ENCODE data around the gene TNFSF11.

DNA sequence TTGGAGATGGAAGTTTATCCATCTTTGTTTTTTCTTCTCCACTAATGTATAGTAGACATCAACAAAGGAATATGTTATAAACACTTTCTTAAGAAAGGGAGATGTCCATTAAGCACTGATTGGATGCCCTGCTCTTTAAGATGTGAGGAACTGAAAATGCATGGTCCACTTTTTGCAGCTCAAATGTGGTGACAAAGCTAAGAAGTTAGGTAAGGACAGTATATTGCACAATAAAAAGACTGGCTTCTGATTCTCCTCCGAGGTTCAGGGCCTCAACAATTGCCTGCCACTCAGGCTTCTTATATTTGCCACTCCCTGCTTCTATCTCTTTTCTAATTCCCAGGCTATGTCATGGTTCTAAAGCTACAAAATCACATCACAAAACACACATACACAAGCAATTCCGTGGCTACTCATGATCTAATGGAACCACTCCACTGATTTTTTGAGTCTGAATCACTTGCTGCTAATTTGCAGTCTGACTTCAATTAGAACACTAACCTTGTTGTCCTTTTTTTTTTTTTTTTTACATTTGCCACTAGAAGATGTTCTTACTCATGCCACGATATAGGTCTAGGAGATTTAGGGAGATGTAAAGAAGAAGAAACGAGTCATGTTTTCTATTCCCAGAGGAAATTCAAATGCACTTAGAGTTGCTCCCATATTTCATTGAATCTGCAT, 29.6 kb upstream of the TNFSF11 start:
- TF ChIP-seq, protein P1, sequence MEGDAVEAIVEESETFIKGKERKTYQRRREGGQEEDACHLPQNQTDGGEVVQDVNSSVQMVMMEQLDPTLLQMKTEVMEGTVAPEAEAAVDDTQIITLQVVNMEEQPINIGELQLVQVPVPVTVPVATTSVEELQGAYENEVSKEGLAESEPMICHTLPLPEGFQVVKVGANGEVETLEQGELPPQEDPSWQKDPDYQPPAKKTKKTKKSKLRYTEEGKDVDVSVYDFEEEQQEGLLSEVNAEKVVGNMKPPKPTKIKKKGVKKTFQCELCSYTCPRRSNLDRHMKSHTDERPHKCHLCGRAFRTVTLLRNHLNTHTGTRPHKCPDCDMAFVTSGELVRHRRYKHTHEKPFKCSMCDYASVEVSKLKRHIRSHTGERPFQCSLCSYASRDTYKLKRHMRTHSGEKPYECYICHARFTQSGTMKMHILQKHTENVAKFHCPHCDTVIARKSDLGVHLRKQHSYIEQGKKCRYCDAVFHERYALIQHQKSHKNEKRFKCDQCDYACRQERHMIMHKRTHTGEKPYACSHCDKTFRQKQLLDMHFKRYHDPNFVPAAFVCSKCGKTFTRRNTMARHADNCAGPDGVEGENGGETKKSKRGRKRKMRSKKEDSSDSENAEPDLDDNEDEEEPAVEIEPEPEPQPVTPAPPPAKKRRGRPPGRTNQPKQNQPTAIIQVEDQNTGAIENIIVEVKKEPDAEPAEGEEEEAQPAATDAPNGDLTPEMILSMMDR (IDR thresholded peaks at IDR 0.05), result no peak
- TF ChIP-seq POLR2A (IDR thresholded peaks at IDR 0.05), result no peak

Data from body of pancreas (tissue), 4 donors.